H9 (cell line): Measurements from ENCODE around the gene HELQ. TPM values are rescaled to one million over a fixed set of nuclear protein-coding genes. Genes with fewer than 3 reads are reported as not detected.

ENCODE experiments used
- DNase-seq: peaks from one replicate; pipeline ENCODE4 v3.0.0-alpha.2; 2017
- H2AFZ ChIP-seq: one replicate; pipeline ENCODE4 v1.6.1; 2013; ENCODE audit warnings: mild to moderate bottlenecking, low read length, control low read depth, moderate library complexity
- H2AK5ac ChIP-seq: 2 replicates; pipeline ENCODE4 v1.6.1; 2013; ENCODE audit warnings: low read length, control low read depth, mixed read lengths; ENCODE audit not compliant: insufficient read length
- H2BK120ac ChIP-seq: one replicate; pipeline ENCODE4 v1.6.1; 2013; ENCODE audit warnings: low read depth, mild to moderate bottlenecking, low read length, control low read depth, inconsistent platforms; ENCODE audit not compliant: poor library complexity, severe bottlenecking
- H2BK12ac ChIP-seq: 2 replicates; pipeline ENCODE4 v1.6.1; 2013; ENCODE audit warnings: low read length, control low read depth, mixed read lengths, low read depth; ENCODE audit not compliant: insufficient read length
- H2BK15ac ChIP-seq: 2 replicates; pipeline ENCODE4 v1.6.1; 2013; ENCODE audit warnings: low read depth, low read length, control low read depth
- H2BK20ac ChIP-seq: one replicate; pipeline ENCODE4 v1.6.1; 2013; ENCODE audit warnings: low read depth, mild to moderate bottlenecking, low read length, control low read depth, inconsistent platforms; ENCODE audit not compliant: poor library complexity, severe bottlenecking
- H2BK5ac ChIP-seq: 2 replicates; pipeline ENCODE4 v1.6.1; 2013; ENCODE audit warnings: low read length, control low read depth, mixed read lengths; ENCODE audit not compliant: insufficient read length
- H3K14ac ChIP-seq: 2 replicates; pipeline ENCODE4 v1.6.1; 2013; ENCODE audit warnings: low read length, control low read depth; ENCODE audit not compliant: insufficient read depth
- H3K18ac ChIP-seq: 2 replicates; pipeline ENCODE4 v1.6.1; 2013; ENCODE audit warnings: low read depth, mild to moderate bottlenecking, mixed read lengths, low read length, control low read depth; ENCODE audit not compliant: insufficient read length
- H3K23ac ChIP-seq: 2 replicates; pipeline ENCODE4 v1.6.1; 2013; ENCODE audit warnings: low read length, control low read depth, mixed read lengths, low read depth; ENCODE audit not compliant: insufficient read length
- H3K23me2 ChIP-seq: 2 replicates; pipeline ENCODE4 v1.6.1; 2013; ENCODE audit warnings: low read depth, mild to moderate bottlenecking, mixed read lengths, low read length, control low read depth; ENCODE audit not compliant: insufficient read length, poor library complexity, severe bottlenecking
- H3K27ac ChIP-seq: 2 replicates; pipeline ENCODE4 v1.5.1; 2013; ENCODE audit warnings: low read length, control low read depth, mixed read lengths, low read depth; ENCODE audit not compliant: insufficient read length
- H3K27me3 ChIP-seq: 2 replicates; pipeline ENCODE4 v1.6.1; 2013; ENCODE audit warnings: low read length, control low read depth, inconsistent platforms; ENCODE audit not compliant: insufficient read depth
- H3K4ac ChIP-seq: 2 replicates; pipeline ENCODE4 v1.6.1; 2013; ENCODE audit warnings: low read depth, mild to moderate bottlenecking, control low read depth, inconsistent platforms, low read length, moderate library complexity
- H3K4me1 ChIP-seq: 2 replicates; pipeline ENCODE4 v1.6.1; 2013; ENCODE audit warnings: low read length, control low read depth, inconsistent platforms; ENCODE audit not compliant: insufficient read depth
- H3K4me2 ChIP-seq: 2 replicates; pipeline ENCODE4 v1.6.1; 2013; ENCODE audit warnings: low read length, control low read depth, mixed read lengths; ENCODE audit not compliant: insufficient read length, insufficient read depth
- H3K56ac ChIP-seq: 2 replicates; pipeline ENCODE4 v1.6.1; 2013; ENCODE audit warnings: low read depth, mild to moderate bottlenecking, mixed read lengths, low read length, control low read depth; ENCODE audit not compliant: insufficient read length
- H3K79me1 ChIP-seq: 2 replicates; pipeline ENCODE4 v1.6.1; 2013; ENCODE audit warnings: low read depth, mild to moderate bottlenecking, moderate library complexity, low read length, control low read depth, inconsistent platforms; ENCODE audit not compliant: insufficient read depth, poor library complexity, severe bottlenecking
- H3K79me2 ChIP-seq: 2 replicates; pipeline ENCODE4 v1.6.1; 2013; ENCODE audit warnings: low read length, control low read depth, inconsistent platforms; ENCODE audit not compliant: insufficient read depth
- H3K9ac ChIP-seq: 2 replicates; pipeline ENCODE4 v1.6.1; 2013; ENCODE audit warnings: low read length, control low read depth, mixed read lengths; ENCODE audit not compliant: insufficient read length; ENCODE audit errors: extremely low read depth
- H3K9me3 ChIP-seq: one replicate; pipeline ENCODE4 v1.6.1; 2013; ENCODE audit warnings: low read depth, low read length, inconsistent platforms; ENCODE audit not compliant: control insufficient read depth
- H3T11ph ChIP-seq: one replicate; pipeline ENCODE4 v1.6.1; 2013; ENCODE audit warnings: mild to moderate bottlenecking, low read length, control low read depth, inconsistent platforms
- H4K20me1 ChIP-seq: one replicate; pipeline ENCODE4 v1.6.1; 2013; ENCODE audit not compliant: control insufficient read depth, insufficient read length, insufficient read depth
- H4K5ac ChIP-seq: 2 replicates; pipeline ENCODE4 v1.6.1; 2013; ENCODE audit warnings: low read depth, mild to moderate bottlenecking, mixed read lengths, low read length, control low read depth; ENCODE audit not compliant: insufficient read length
- H4K8ac ChIP-seq: replicated peaks from 2 replicates; pipeline ENCODE4 v1.6.1; 2013; ENCODE audit warnings: low read length, control low read depth, mixed read lengths, low read depth; ENCODE audit not compliant: insufficient read length
- H4K91ac ChIP-seq: 2 replicates; pipeline ENCODE4 v1.6.1; 2013; ENCODE audit warnings: low read depth, mild to moderate bottlenecking, moderate library complexity, mixed read lengths, low read length, control low read depth; ENCODE audit not compliant: insufficient read length
- H3K27ac Mint-ChIP-seq, 3 experiments: 2 replicates in 2 of 3; 3 replicates in 1 of 3; pipeline ENCODE4 v1.8.0; 2020 to 2021; ENCODE audit warnings: mixed read lengths in 3 of 3, mild to moderate bottlenecking in 1 of 3, moderate library complexity in 1 of 3
- H3K27me3 Mint-ChIP-seq: 2 replicates; pipeline ENCODE4 v1.8.0; 2021; ENCODE audit warnings: low read depth, mild to moderate bottlenecking, moderate library complexity, mixed read lengths
- H3K36me3 Mint-ChIP-seq, 3 experiments: 2 replicates in 2 of 3; 3 replicates in 1 of 3; pipeline ENCODE4 v1.8.0; 2020 to 2021; ENCODE audit warnings: low read depth in 3 of 3, mixed read lengths in 3 of 3; ENCODE audit not compliant: insufficient read depth in 1 of 3
- H3K4me1 Mint-ChIP-seq, 2 experiments: 2 replicates each; pipeline ENCODE4 v1.8.0; 2020; ENCODE audit warnings: mixed read lengths in 2 of 2
- H3K4me3 Mint-ChIP-seq, 2 experiments: 2 replicates in 1 of 2; 3 replicates in 1 of 2; pipeline ENCODE4 v1.8.0; 2020 to 2021; ENCODE audit warnings: mild to moderate bottlenecking in 2 of 2, mixed read lengths in 2 of 2, moderate library complexity in 1 of 2
- H3K9me3 Mint-ChIP-seq, 2 experiments: 2 replicates in 1 of 2; 3 replicates in 1 of 2; pipeline ENCODE4 v1.8.0; 2020; ENCODE audit warnings: mild to moderate bottlenecking in 2 of 2, mixed read lengths in 2 of 2, moderate library complexity in 1 of 2
- WGBS: extraction: QIAGEN DNeasy Blood & Tissue Kit; methylation state at CpG from one replicate; pipeline ENCODE4 v1.1.7; 2013; ENCODE audit warnings: missing lambda C conversion rate, low lambda C conversion rate, mixed read lengths; ENCODE audit not compliant: insufficient read length; ENCODE audit errors: extremely low coverage; 5-methylcytosine and 5-hydroxymethylcytosine counted together
- total RNA-seq: library from RNA; stranded (reverse); gene quantifications from 2 replicates; pipeline ENCODE4 v1.2.1, GENCODE V29; 2021
- TF ChIP-seq, protein P1 (sequence below): fragments of 200-600 bp; sonication (generic); conservative IDR thresholded peaks from 3 replicates; pipeline ENCODE4 v1.8.0; 2021; ENCODE audit warnings: antibody characterized with exemption, mild to moderate bottlenecking

Gene HELQ
- total RNA-seq, 1 experiment from 2014 or later, result 16.2 TPM

DNA sequence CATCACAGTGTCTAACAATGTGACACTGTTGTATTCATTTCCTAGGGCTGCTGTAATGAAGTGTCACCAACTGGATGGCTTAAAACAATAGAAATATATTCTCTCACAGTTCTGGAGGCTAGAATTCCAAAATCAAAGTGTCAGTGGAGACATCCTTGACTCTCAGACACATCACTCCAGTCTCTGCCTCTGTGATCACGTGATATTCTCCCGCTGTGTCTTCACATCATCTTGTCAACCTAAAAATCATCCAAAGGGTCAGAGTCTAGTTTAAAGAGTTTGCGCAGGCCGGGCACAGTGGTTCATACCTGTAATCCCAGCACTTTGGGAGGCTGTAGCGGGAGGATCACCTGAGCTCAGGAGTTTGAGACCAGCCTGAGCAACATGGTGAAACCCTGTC is 84.4 kb downstream of the HELQ start:
- TF ChIP-seq, protein P1, sequence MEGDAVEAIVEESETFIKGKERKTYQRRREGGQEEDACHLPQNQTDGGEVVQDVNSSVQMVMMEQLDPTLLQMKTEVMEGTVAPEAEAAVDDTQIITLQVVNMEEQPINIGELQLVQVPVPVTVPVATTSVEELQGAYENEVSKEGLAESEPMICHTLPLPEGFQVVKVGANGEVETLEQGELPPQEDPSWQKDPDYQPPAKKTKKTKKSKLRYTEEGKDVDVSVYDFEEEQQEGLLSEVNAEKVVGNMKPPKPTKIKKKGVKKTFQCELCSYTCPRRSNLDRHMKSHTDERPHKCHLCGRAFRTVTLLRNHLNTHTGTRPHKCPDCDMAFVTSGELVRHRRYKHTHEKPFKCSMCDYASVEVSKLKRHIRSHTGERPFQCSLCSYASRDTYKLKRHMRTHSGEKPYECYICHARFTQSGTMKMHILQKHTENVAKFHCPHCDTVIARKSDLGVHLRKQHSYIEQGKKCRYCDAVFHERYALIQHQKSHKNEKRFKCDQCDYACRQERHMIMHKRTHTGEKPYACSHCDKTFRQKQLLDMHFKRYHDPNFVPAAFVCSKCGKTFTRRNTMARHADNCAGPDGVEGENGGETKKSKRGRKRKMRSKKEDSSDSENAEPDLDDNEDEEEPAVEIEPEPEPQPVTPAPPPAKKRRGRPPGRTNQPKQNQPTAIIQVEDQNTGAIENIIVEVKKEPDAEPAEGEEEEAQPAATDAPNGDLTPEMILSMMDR, result no peak
- H2AFZ ChIP-seq, result no peak overlapping the region
- H3K4me2 ChIP-seq, result no peak overlapping the region
- H2BK20ac ChIP-seq, result no peak overlapping the region
- no peak for DNase-seq
- WGBS, result no CpG with 5 or more reads among the region's 5 CpGs
- no peak overlapping the region; a peak in 1 of 7 replicates for H3K27ac Mint-ChIP-seq
- no peaks in the 10 kb centered on the region for H4K20me1 ChIP-seq
- no peak overlapping the region for H2BK120ac ChIP-seq
- peaks cover 27% of the 10 kb centered on the region for H3K27me3 Mint-ChIP-seq
- H3K9me3 Mint-ChIP-seq, result peaks cover 5 to 6% of the 10 kb centered on the region in 2 experiments; a peak in 4 of 5 replicates
- no peak overlapping the region for H3K9ac ChIP-seq
- H3T11ph ChIP-seq, result no peak overlapping the region
- no peak overlapping the region for H3K14ac ChIP-seq
- H4K5ac ChIP-seq, result no peak overlapping the region
- H2AK5ac ChIP-seq, result no peak overlapping the region
- H2BK5ac ChIP-seq, result no peak overlapping the region
- no peak overlapping the region for H2BK12ac ChIP-seq
- no peaks in the 10 kb centered on the region for H3K23me2 ChIP-seq
- H4K91ac ChIP-seq, result no peak overlapping the region
- no peak overlapping the region for H3K18ac ChIP-seq
- H3K4ac ChIP-seq, result no peak overlapping the region
- no peak overlapping the region for H3K4me3 Mint-ChIP-seq
- H3K56ac ChIP-seq, result no peak overlapping the region
- no peak overlapping the region for H4K8ac ChIP-seq
- no peaks in the 10 kb centered on the region for H3K79me1 ChIP-seq
- H2BK15ac ChIP-seq, result no peak overlapping the region
- no peak overlapping the region for H3K27ac ChIP-seq
- no peaks in the 10 kb centered on the region for H3K4me1 Mint-ChIP-seq
- no peak overlapping the region for H3K23ac ChIP-seq
- H3K36me3 Mint-ChIP-seq, result peaks cover 0 to 3% (median 0%) of the 10 kb centered on the region in 3 experiments; a peak in 1 of 7 replicates
- no peaks in the 10 kb centered on the region for H3K27me3 ChIP-seq
- H3K79me2 ChIP-seq, result no peaks in the 10 kb centered on the region
- no peaks in the 10 kb centered on the region for H3K4me1 ChIP-seq
- no peaks in the 10 kb centered on the region for H3K9me3 ChIP-seq
